PC-3 (cell line): ENCODE data around the gene AOPEP. TPM values are rescaled to one million over a fixed set of nuclear protein-coding genes. Genes with fewer than 3 reads are reported as not detected.
"Not testable (repeated sequence)": the region's sequence is repeated elsewhere in the genome, so short reads cannot be mapped to it uniquely, and the experiment has no call there.

Experiments used
- ATAC-seq: fragments of 200-7000 bp; cut with Tn5 transposase; 2 replicates; pipeline ENCODE4 v1.9.1; 2020; ENCODE audit warnings: mild to moderate bottlenecking, moderate library complexity
- BruUV-seq: library from RNA; stranded (reverse); fragments of 400-500 nt; replicated peaks from 2 replicates; lab custom pipeline; 2021; lab: Mats Ljungman, UMichigan
- CTCF ChIA-PET: fragments of 300-600 bp; sonication (Branson Sonifier 250); formaldehyde crosslinking; loops from one replicate; lab custom pipeline; 2022; ENCODE audit warnings: antibody characterized with exemption; lab: Charles Lee
- POLR2A ChIA-PET: fragments of 300-600 bp; sonication (Branson Sonifier 250); formaldehyde crosslinking; loops from one replicate; lab custom pipeline; 2022; ENCODE audit warnings: antibody characterized with exemption; ENCODE audit not compliant: unreplicated experiment; lab: Charles Lee
- DNase-seq: peaks from one replicate; pipeline ENCODE4 v3.0.0-alpha.2; 2015
- H2AFZ ChIP-seq: fragments of 300-600 bp; sonication (generic); 2 replicates; pipeline ENCODE4 v1.6.0; 2016; ENCODE audit warnings: antibody characterized with exemption, low read length
- H3F3A ChIP-seq: fragments of 300-600 bp; sonication (generic); one replicate; pipeline ENCODE4 v1.6.0; 2017; ENCODE audit warnings: antibody characterized with exemption, low read length, control low read depth, mild to moderate bottlenecking; ENCODE audit not compliant: unreplicated experiment
- H3K27ac ChIP-seq: fragments of 300-600 bp; sonication (generic); 2 replicates; pipeline ENCODE4 v1.5.1; 2016; ENCODE audit warnings: mild to moderate bottlenecking, low read length
- H3K27me3 ChIP-seq: fragments of 300-600 bp; sonication (generic); 2 replicates; pipeline ENCODE4 v1.6.1; 2016; ENCODE audit warnings: low read length, mixed read lengths
- H3K36me3 ChIP-seq: fragments of 300-600 bp; sonication (generic); 2 replicates; pipeline ENCODE4 v1.6.1; 2016; ENCODE audit warnings: low read depth, mixed run types, low read length, mixed read lengths
- H3K4me1 ChIP-seq: fragments of 300-600 bp; sonication (generic); 2 replicates; pipeline ENCODE4 v1.5.1; 2016; ENCODE audit warnings: low read length; ENCODE audit not compliant: insufficient read depth
- H3K4me2 ChIP-seq: fragments of 300-600 bp; sonication (generic); 2 replicates; pipeline ENCODE4 v1.6.0; 2016; ENCODE audit warnings: low read length
- H3K4me3 ChIP-seq: fragments of 300-600 bp; sonication (generic); 2 replicates; pipeline ENCODE4 v1.5.1; 2016; ENCODE audit warnings: mild to moderate bottlenecking, low read length, mixed read lengths
- H3K79me2 ChIP-seq: fragments of 300-600 bp; sonication (generic); 2 replicates; pipeline ENCODE4 v1.6.1; 2017; ENCODE audit warnings: low read length, mixed read lengths
- H3K9ac ChIP-seq: fragments of 300-600 bp; sonication (generic); 2 replicates; pipeline ENCODE4 v1.6.0; 2016; ENCODE audit warnings: mild to moderate bottlenecking, low read length
- H3K9me2 ChIP-seq: fragments of 300-600 bp; sonication (generic); replicated peaks from 2 replicates; pipeline ENCODE4 v1.6.1; 2016; ENCODE audit warnings: mixed run types, low read length, mixed read lengths
- H3K9me3 ChIP-seq: fragments of 300-600 bp; sonication (generic); 2 replicates; pipeline ENCODE4 v1.6.1; 2016; ENCODE audit warnings: low read length, mixed read lengths
- H4K20me1 ChIP-seq: fragments of 300-600 bp; sonication (generic); 2 replicates; pipeline ENCODE4 v1.6.1; 2016; ENCODE audit warnings: low read length, mixed read lengths
- CTCF ChIP-seq: fragments of 300-600 bp; sonication (generic); conservative IDR thresholded peaks from 2 replicates; pipeline ENCODE4 v1.5.1; 2017; ENCODE audit warnings: antibody characterized with exemption, low read depth, mild to moderate bottlenecking, low read length
- EZH2 ChIP-seq: fragments of 300-600 bp; sonication (generic); IDR thresholded peaks from one replicate; pipeline ENCODE4 v1.6.1; 2017; ENCODE audit warnings: antibody characterized with exemption, mild to moderate bottlenecking, low read length; ENCODE audit not compliant: unreplicated experiment
- EZH2phosphoT487 ChIP-seq: fragments of 300-600 bp; sonication (generic); IDR thresholded peaks from 2 replicates; pipeline ENCODE4 v1.6.1; 2018; ENCODE audit warnings: mild to moderate bottlenecking, antibody characterized with exemption, low read length, borderline replicate concordance
- intact Hi-C: fragments of 100-400 bp; cut with micrococcal nuclease; formaldehyde crosslinking; loops from 2 replicates; pipeline ENCODE4 v1.9.0; 2023
- total RNA-seq: library from RNA; depleted of rRNA; stranded (reverse); fragments of >200 nt; gene quantifications from 2 replicates; pipeline ENCODE4 v1.2.3, GENCODE V29; 2014

Gene AOPEP
- total RNA-seq, 1 experiment from 2014 or later: 23.1 TPM

GRCh38 chr9:94829380-94830070 is 103.0 kb downstream of the AOPEP start:
- Histone ChIP-seq H3K79me2 (no peaks in the 10 kb centered on the region), H3K4me2 (no peak overlapping the region), H3K4me1 (peaks cover 14% of the 10 kb centered on the region), H3K27me3 (no peaks in the 10 kb centered on the region), H3K9me2 (no peaks in the 10 kb centered on the region), H2AFZ (no peak overlapping the region), H3K9me3 (no peaks in the 10 kb centered on the region), H4K20me1 (no peaks in the 10 kb centered on the region), H3K4me3 (no peak overlapping the region), H3F3A (no peaks in the 10 kb centered on the region), H3K9ac (no peak overlapping the region), H3K27ac (no peak overlapping the region), H3K36me3 (no peaks in the 10 kb centered on the region)
- intact Hi-C loops: no loop called here
- POLR2A ChIA-PET: interaction anchor here (0.6 kb wide), 1 partner anchor 67 kb away, joined by 6 read pairs; no protein-coding TSS in a partner anchor
- CTCF ChIA-PET: no interaction called here
- TF ChIP-seq EZH2phosphoT487 (no peak), EZH2 (no peak), CTCF (no peak)
- ATAC-seq (no peak), DNase-seq (no peak)
- BruUV-seq: no TSS peak

GRCh38 chr9:94830071-94830604 is 103.6 kb downstream of the AOPEP start:
- H3K4me2 ChIP-seq, ATAC-seq, H3K4me3 ChIP-seq, BruUV-seq, H3K9me2 ChIP-seq, H4K20me1 ChIP-seq, intact Hi-C loops, H3K79me2 ChIP-seq, H3K9ac ChIP-seq, H3K27ac ChIP-seq, H3K9me3 ChIP-seq, H3F3A ChIP-seq, H3K36me3 ChIP-seq, H2AFZ ChIP-seq, DNase-seq, H3K27me3 ChIP-seq, CTCF ChIA-PET: not testable (repeated sequence)
- H3K4me1 ChIP-seq: peaks cover 14% of the 10 kb centered on the region
- POLR2A ChIA-PET: interaction anchor here (0.6 kb wide), 1 partner anchor 67 kb away, joined by 6 read pairs; no protein-coding TSS in a partner anchor

- CTCF ChIA-PET: no interaction called here
Measured at GRCh38 chr9:94833802-94834201, 107.3 kb downstream of the AOPEP start.

More at GRCh38 chr9:94833802-94834201, 107.3 kb downstream of the AOPEP start:
- intact Hi-C loops: no loop called here
- H2AFZ ChIP-seq: no peak overlapping the region
- no peak for DNase-seq
- no peaks in the 10 kb centered on the region for H3K4me1 ChIP-seq
- ATAC-seq: no peak
- H4K20me1 ChIP-seq: no peaks in the 10 kb centered on the region
- BruUV-seq: no TSS peak
- no peaks in the 10 kb centered on the region for H3K79me2 ChIP-seq
- no peak overlapping the region for H3K4me2 ChIP-seq
- POLR2A ChIA-PET: no interaction called here
- no peak overlapping the region for H3K4me3 ChIP-seq
- TF ChIP-seq EZH2phosphoT487: no peak
- TF ChIP-seq CTCF: no peak
- no peak for TF ChIP-seq EZH2
- H3K27ac ChIP-seq: no peak overlapping the region
- H3K9me2 ChIP-seq: no peaks in the 10 kb centered on the region
- no peaks in the 10 kb centered on the region for H3K27me3 ChIP-seq
- no peaks in the 10 kb centered on the region for H3K36me3 ChIP-seq
- H3K9me3 ChIP-seq: no peaks in the 10 kb centered on the region
- H3K9ac ChIP-seq: no peak overlapping the region
- no peaks in the 10 kb centered on the region for H3F3A ChIP-seq
